GM23338 (cell line): ENCODE data around the gene STK39. TPM values are rescaled to one million over a fixed set of nuclear protein-coding genes. Genes with fewer than 3 reads are reported as not detected.

ENCODE experiments used
- ATAC-seq: fragments of 200-7000 bp; cut with Tn5 transposase; 3 replicates; pipeline ENCODE4 v1.9.1; 2020
- DNase-seq: peaks from one replicate; pipeline ENCODE4 v3.0.0-alpha.2; 2015; ENCODE audit warnings: low spot score
- H2AFZ ChIP-seq: fragments of 200-600 bp; sonication (generic); 2 replicates; pipeline ENCODE4 v1.8.0; 2016; ENCODE audit warnings: antibody characterized with exemption, mild to moderate bottlenecking, moderate library complexity
- H3F3A ChIP-seq: fragments of 200-600 bp; sonication (generic); replicated peaks from 2 replicates; pipeline ENCODE4 v1.8.0; 2017; ENCODE audit warnings: antibody characterized with exemption, mixed run types, low read depth
- H3K27ac ChIP-seq: fragments of 200-600 bp; sonication (generic); 2 replicates; pipeline ENCODE4 v1.6.1; 2016; ENCODE audit warnings: low read depth
- H3K27me3 ChIP-seq: fragments of 200-600 bp; sonication (generic); 2 replicates; pipeline ENCODE4 v1.8.0; 2016; ENCODE audit warnings: mild to moderate bottlenecking, mixed run types, moderate library complexity; ENCODE audit not compliant: insufficient read depth
- H3K36me3 ChIP-seq: fragments of 200-600 bp; sonication (generic); 2 replicates; pipeline ENCODE4 v1.8.0; 2016; ENCODE audit warnings: mild to moderate bottlenecking; ENCODE audit not compliant: insufficient read depth
- H3K4me1 ChIP-seq: fragments of 200-600 bp; sonication (generic); 2 replicates; pipeline ENCODE4 v1.8.0; 2016; ENCODE audit warnings: mild to moderate bottlenecking, moderate library complexity; ENCODE audit not compliant: insufficient read depth
- H3K4me2 ChIP-seq: fragments of 200-600 bp; sonication (generic); 2 replicates; pipeline ENCODE4 v1.7.1; 2017; ENCODE audit warnings: mixed run types
- H3K4me3 ChIP-seq: fragments of 200-600 bp; sonication (generic); 2 replicates; pipeline ENCODE4 v1.6.1; 2016; ENCODE audit warnings: mixed run types
- H3K79me2 ChIP-seq: fragments of 200-600 bp; sonication (generic); replicated peaks from 2 replicates; pipeline ENCODE4 v1.8.0; 2017; ENCODE audit warnings: mild to moderate bottlenecking; ENCODE audit not compliant: insufficient read depth
- H3K9me2 ChIP-seq: fragments of 200-600 bp; sonication (generic); 2 replicates; pipeline ENCODE4 v1.8.0; 2017; ENCODE audit not compliant: insufficient read depth
- H4K20me1 ChIP-seq: fragments of 200-600 bp; sonication (generic); replicated peaks from 2 replicates; pipeline ENCODE4 v1.8.0; 2017; ENCODE audit warnings: mild to moderate bottlenecking; ENCODE audit not compliant: insufficient read depth
- H3K27ac Mint-ChIP-seq: 2 replicates; pipeline ENCODE4 v1.8.0; 2020; ENCODE audit warnings: inconsistent platforms, mild to moderate bottlenecking, moderate library complexity, mixed read lengths
- H3K27me3 Mint-ChIP-seq: 3 replicates; pipeline ENCODE4 v1.8.0; 2022; ENCODE audit warnings: low read depth, mild to moderate bottlenecking, moderate library complexity, mixed read lengths, inconsistent platforms; ENCODE audit not compliant: insufficient read depth, poor library complexity
- H3K36me3 Mint-ChIP-seq: 3 replicates; pipeline ENCODE4 v1.8.0; 2021; ENCODE audit warnings: low read depth, mild to moderate bottlenecking, inconsistent platforms, moderate library complexity, mixed read lengths
- H3K4me1 Mint-ChIP-seq: 3 replicates; pipeline ENCODE4 v1.8.0; 2020; ENCODE audit warnings: mild to moderate bottlenecking, inconsistent platforms, mixed read lengths
- H3K4me3 Mint-ChIP-seq: 3 replicates; pipeline ENCODE4 v1.8.0; 2021; ENCODE audit warnings: moderate library complexity, mild to moderate bottlenecking, inconsistent platforms, mixed read lengths
- H3K9me3 Mint-ChIP-seq: 3 replicates; pipeline ENCODE4 v1.8.0; 2020; ENCODE audit warnings: moderate library complexity, mild to moderate bottlenecking, inconsistent platforms, mixed read lengths
- CREB1 ChIP-seq: fragments of 250-450 bp; sonication (Bioruptor Pico); IDR thresholded peaks from 2 replicates; pipeline ENCODE4 v1.5.0; 2020; ENCODE audit warnings: low read depth, mild to moderate bottlenecking, moderate library complexity
- CTCF ChIP-seq, 2 experiments: fragments of 200-600 bp in 1 of 2; sonication (generic) in 1 of 2; conservative IDR thresholded peaks; 2 replicates each; pipeline versions ENCODE4 v1.5.1 to v1.6.1; 2016 to 2017; ENCODE audit warnings: antibody characterized with exemption in 2 of 2, low read depth in 2 of 2, mild to moderate bottlenecking in 2 of 2, moderate library complexity in 1 of 2
- EZH2 ChIP-seq: fragments of 200-600 bp; sonication (generic); IDR thresholded peaks from one replicate; pipeline ENCODE4 v1.8.0; 2017; ENCODE audit warnings: antibody characterized with exemption, mild to moderate bottlenecking, low read depth; ENCODE audit not compliant: unreplicated experiment
- EZH2phosphoT487 ChIP-seq: fragments of 200-600 bp; sonication (generic); IDR thresholded peaks from one replicate; pipeline ENCODE4 v1.8.1; 2018; ENCODE audit warnings: antibody characterized with exemption; ENCODE audit not compliant: unreplicated experiment
- JUNB ChIP-seq: IDR thresholded peaks from one replicate; pipeline ENCODE4 v1.6.1; 2016; ENCODE audit warnings: antibody characterized with exemption; ENCODE audit not compliant: unreplicated experiment
- NANOG ChIP-seq: IDR thresholded peaks from 2 replicates; pipeline ENCODE4 v1.6.1; 2016; ENCODE audit warnings: antibody characterized with exemption, borderline replicate concordance
- POLR2AphosphoS5 ChIP-seq: IDR thresholded peaks from 2 replicates; pipeline ENCODE4 v1.6.1; 2016; ENCODE audit warnings: antibody characterized with exemption, low read depth
- REST ChIP-seq: IDR thresholded peaks from one replicate; pipeline ENCODE4 v1.6.1; 2018; ENCODE audit warnings: antibody characterized with exemption; ENCODE audit not compliant: unreplicated experiment
- STAT1 ChIP-seq: IDR thresholded peaks from one replicate; pipeline ENCODE4 v1.6.1; 2016; ENCODE audit warnings: antibody characterized with exemption; ENCODE audit not compliant: unreplicated experiment
- ZNF114 ChIP-seq: fragments of 250-450 bp; sonication (Bioruptor Pico); IDR thresholded peaks from 2 replicates; pipeline ENCODE4 v1.5.0; 2020; ENCODE audit warnings: mild to moderate bottlenecking, moderate library complexity
- ZNF331 ChIP-seq: fragments of 250-450 bp; sonication (Bioruptor Pico); IDR thresholded peaks from 2 replicates; pipeline ENCODE4 v1.5.0; 2020; ENCODE audit warnings: low read depth, mild to moderate bottlenecking, moderate library complexity
- polyA plus RNA-seq: library from polyadenylated mRNA; unstranded; fragments of >200 nt; fragmentation: Nextera tagmentation; extraction: Ambion mirVana; gene quantifications from 2 replicates; pipeline ENCODE4 v1.2.1, GENCODE V29; 2016
- total RNA-seq: library from RNA; depleted of rRNA; stranded (reverse); fragments of >200 nt; shearing (Covaris generic); gene quantifications from 2 replicates; pipeline ENCODE4 v1.2.3, GENCODE V29; 2014
- TF ChIP-seq, protein P1 (sequence below): IDR thresholded peaks from 2 replicates; pipeline ENCODE4 v1.6.1; 2016; ENCODE audit warnings: antibody characterized with exemption

STK39 gene
- total and polyA plus RNA-seq, 2 experiments from 2014 or later = 9.5 to 16.9 TPM

GRCh38 chr2:168208652-168209051, 38.7 kb downstream of the STK39 start:
- no peaks in the 10 kb centered on the region for H3K36me3 ChIP-seq
- H3K27me3 Mint-ChIP-seq = peaks cover 3% of the 10 kb centered on the region
- H3K4me1 ChIP-seq = peaks cover 7% of the 10 kb centered on the region; the same call in 1 of the 2 replicates
- H3K4me2 ChIP-seq = no peak overlapping the region
- H3K79me2 ChIP-seq = no peaks in the 10 kb centered on the region
- no peak overlapping the region for H2AFZ ChIP-seq
- no peaks in the 10 kb centered on the region for H3F3A ChIP-seq
- H3K27ac ChIP-seq = no peak overlapping the region
- no peak overlapping the region for H3K27ac Mint-ChIP-seq
- H3K9me2 ChIP-seq = no peaks in the 10 kb centered on the region
- H4K20me1 ChIP-seq = no peaks in the 10 kb centered on the region
- DNase-seq = no peak
- no peak overlapping the region for H3K4me3 Mint-ChIP-seq
- no peaks in the 10 kb centered on the region for H3K36me3 Mint-ChIP-seq
- TF ChIP-seq NANOG = no peak
- ATAC-seq = no peak
- H3K9me3 Mint-ChIP-seq = no peaks in the 10 kb centered on the region
- H3K27me3 ChIP-seq = no peaks in the 10 kb centered on the region
- H3K4me3 ChIP-seq = no peak overlapping the region
- H3K4me1 Mint-ChIP-seq = peaks cover 27% of the 10 kb centered on the region

DNA sequence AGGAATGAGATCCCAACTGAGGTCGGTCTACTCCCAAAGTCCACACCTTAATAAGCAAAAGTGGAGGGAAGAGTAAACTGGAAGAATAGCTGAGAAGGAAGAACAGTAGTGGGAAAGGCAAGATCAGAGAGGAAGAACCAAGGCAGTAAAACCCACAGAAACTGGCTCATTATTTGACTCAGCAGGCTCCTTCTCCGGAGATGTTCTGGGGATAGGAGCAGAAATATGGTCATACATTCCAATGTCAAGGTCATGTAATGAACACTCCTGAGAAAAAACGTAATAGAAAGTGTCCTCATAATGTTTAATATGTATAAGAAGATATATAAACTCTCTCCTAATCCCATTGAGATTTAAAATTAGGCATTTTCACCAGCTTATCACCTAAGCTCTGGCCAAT, 39.5 kb downstream of the STK39 start:
- no peak overlapping the region for H2AFZ ChIP-seq
- Mint-ChIP-seq H3K4me3 (no peak overlapping the region), H3K9me3 (no peaks in the 10 kb centered on the region), H3K27ac (no peak overlapping the region), H3K4me1 (peaks cover 30% of the 10 kb centered on the region), H3K27me3 (peaks cover 3% of the 10 kb centered on the region), H3K36me3 (no peaks in the 10 kb centered on the region)
- H3F3A ChIP-seq = no peaks in the 10 kb centered on the region
- no peaks in the 10 kb centered on the region for H4K20me1 ChIP-seq
- peaks cover 7% of the 10 kb centered on the region; the same call in 1 of the 2 replicates for H3K4me1 ChIP-seq
- no peak for DNase-seq
- H3K4me2 ChIP-seq = no peak overlapping the region
- H3K4me3 ChIP-seq = no peak overlapping the region
- H3K79me2 ChIP-seq = no peaks in the 10 kb centered on the region
- H3K27ac ChIP-seq = no peak overlapping the region
- H3K36me3 ChIP-seq = no peaks in the 10 kb centered on the region
- no peak for ATAC-seq
- no peaks in the 10 kb centered on the region for H3K27me3 ChIP-seq
- no peaks in the 10 kb centered on the region for H3K9me2 ChIP-seq
- TF ChIP-seq EZH2phosphoT487 = no peak
- TF ChIP-seq ZNF114 = no peak
- no peak for TF ChIP-seq EZH2
- TF ChIP-seq, protein P1, sequence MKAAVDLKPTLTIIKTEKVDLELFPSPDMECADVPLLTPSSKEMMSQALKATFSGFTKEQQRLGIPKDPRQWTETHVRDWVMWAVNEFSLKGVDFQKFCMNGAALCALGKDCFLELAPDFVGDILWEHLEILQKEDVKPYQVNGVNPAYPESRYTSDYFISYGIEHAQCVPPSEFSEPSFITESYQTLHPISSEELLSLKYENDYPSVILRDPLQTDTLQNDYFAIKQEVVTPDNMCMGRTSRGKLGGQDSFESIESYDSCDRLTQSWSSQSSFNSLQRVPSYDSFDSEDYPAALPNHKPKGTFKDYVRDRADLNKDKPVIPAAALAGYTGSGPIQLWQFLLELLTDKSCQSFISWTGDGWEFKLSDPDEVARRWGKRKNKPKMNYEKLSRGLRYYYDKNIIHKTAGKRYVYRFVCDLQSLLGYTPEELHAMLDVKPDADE = no peak
- TF ChIP-seq JUNB = no peak
- no peak for TF ChIP-seq CREB1 (CRISPR knock-in tag)
- TF ChIP-seq STAT1 = no peak
- TF ChIP-seq CTCF (conservative IDR thresholded peaks at IDR 0.05; ENCODE audit: low read depth in 2 of 2) = no peak
- no peak for TF ChIP-seq ZNF331 (CRISPR knock-in tag)
- TF ChIP-seq REST = no peak
- TF ChIP-seq NANOG = no peak
- TF ChIP-seq POLR2AphosphoS5 = no peak
